ENCODE measurements around the gene COQ10A. TPM values are rescaled to one million over a fixed set of nuclear protein-coding genes. Genes with fewer than 3 reads are reported as not detected.

COQ10A gene
- total and polyA plus RNA-seq, 3 donors from 2014 or later: 10.6 to 26.9 (median 24.2) TPM

- H3K36me3 ChIP-seq (ENCODE audit: low read depth, missing control alignments): no peaks in the 10 kb centered on the region
- peaks cover 15% of the 10 kb centered on the region for H3K4me1 ChIP-seq
- DNase-seq: no peak
- intact Hi-C loops (cut with DNase I; ENCODE audit: low total_unique reads): no loop called here
- H3K27ac ChIP-seq: no peak overlapping the region
- H3K9me3 ChIP-seq: no peaks in the 10 kb centered on the region
- 94% methylated on average over 6 to 16 of the region's 16 CpGs for WGBS, 2 donors
- TF ChIP-seq POLR2A (IDR thresholded peaks at IDR 0.05) (no peak), CTCF (IDR thresholded peaks at IDR 0.05) (no peak)
- H3K4me3 ChIP-seq: no peak overlapping the region
- no peaks in the 10 kb centered on the region for H3K27me3 ChIP-seq
Observed at GRCh38 chr12:56247923-56248322, 18.8 kb upstream of the COQ10A start.

GRCh38 chr12:56248711-56249110 lies 18.0 kb upstream of the COQ10A start:
- no peaks in the 10 kb centered on the region for H3K27me3 ChIP-seq
- H3K9me3 ChIP-seq: no peaks in the 10 kb centered on the region
- H3K4me1 ChIP-seq: peaks cover 9% of the 10 kb centered on the region
- no peaks in the 10 kb centered on the region for H3K36me3 ChIP-seq (ENCODE audit: low read depth, missing control alignments)
- no peak for TF ChIP-seq POLR2A (IDR thresholded peaks at IDR 0.05)
- no peak for TF ChIP-seq CTCF (IDR thresholded peaks at IDR 0.05)
- no peak overlapping the region for H3K4me3 ChIP-seq
- no peak overlapping the region for H3K27ac ChIP-seq
- DNase-seq: no peak
- intact Hi-C loops (cut with DNase I; ENCODE audit: low total_unique reads): no loop called here
- 96 to 98% methylated on average over 4 to 8 of the region's 8 CpGs for WGBS, 2 donors

GRCh38 chr12:56252649-56253048 lies 14.1 kb upstream of the COQ10A start:
- H3K4me1 ChIP-seq: peaks cover 14% of the 10 kb centered on the region
- no peaks in the 10 kb centered on the region for H3K27me3 ChIP-seq
- DNase-seq: no peak
- H3K9me3 ChIP-seq: no peaks in the 10 kb centered on the region
- intact Hi-C loops (cut with DNase I; ENCODE audit: low total_unique reads): no loop called here
- 91 to 93% methylated on average over 3 of the region's 3 CpGs for WGBS, 2 donors
- no peak overlapping the region for H3K4me3 ChIP-seq
- H3K27ac ChIP-seq: no peak overlapping the region
- TF ChIP-seq POLR2A (IDR thresholded peaks at IDR 0.05) (no peak), CTCF (IDR thresholded peaks at IDR 0.05) (no peak)
- H3K36me3 ChIP-seq (ENCODE audit: low read depth, missing control alignments): no peaks in the 10 kb centered on the region

GRCh38 chr12:56253091-56253490 lies 13.7 kb upstream of the COQ10A start:
- Histone ChIP-seq H3K9me3 (no peaks in the 10 kb centered on the region), H3K4me1 (peaks cover 14% of the 10 kb centered on the region), H3K4me3 (no peak overlapping the region), H3K27ac (no peak overlapping the region), H3K36me3 (ENCODE audit: low read depth, missing control alignments) (no peaks in the 10 kb centered on the region), H3K27me3 (no peaks in the 10 kb centered on the region)
- intact Hi-C loops (cut with DNase I; ENCODE audit: low total_unique reads): no loop called here
- 96 to 100% methylated on average over 5 to 11 of the region's 11 CpGs for WGBS, 2 donors
- no peak for DNase-seq
- TF ChIP-seq POLR2A (IDR thresholded peaks at IDR 0.05) (no peak), CTCF (IDR thresholded peaks at IDR 0.05) (no peak)

- no peaks in the 10 kb centered on the region for H3K36me3 ChIP-seq (ENCODE audit: low read depth, missing control alignments)
- H3K4me1 ChIP-seq: peaks cover 14% of the 10 kb centered on the region
- 77 to 85% methylated on average over 7 of the region's 7 CpGs for WGBS, 2 donors
- no peak for TF ChIP-seq POLR2A (IDR thresholded peaks at IDR 0.05)
- no peak for TF ChIP-seq CTCF (IDR thresholded peaks at IDR 0.05)
- no peak for DNase-seq
- no peaks in the 10 kb centered on the region for H3K9me3 ChIP-seq
- H3K27me3 ChIP-seq: no peaks in the 10 kb centered on the region
- H3K27ac ChIP-seq: no peak overlapping the region
- H3K4me3 ChIP-seq: no peak overlapping the region
- intact Hi-C loops (cut with DNase I; ENCODE audit: low total_unique reads): no loop called here
Observed at GRCh38 chr12:56255671-56256070, 11.1 kb upstream of the COQ10A start.

Measured in testis (tissue), 3 donors.